ENCODE results near the gene NAA35.
"Not testable (repeated sequence)": the region's sequence is repeated elsewhere in the genome, so short reads cannot be mapped to it uniquely, and the experiment has no call there.

NAA35 gene

DNA sequence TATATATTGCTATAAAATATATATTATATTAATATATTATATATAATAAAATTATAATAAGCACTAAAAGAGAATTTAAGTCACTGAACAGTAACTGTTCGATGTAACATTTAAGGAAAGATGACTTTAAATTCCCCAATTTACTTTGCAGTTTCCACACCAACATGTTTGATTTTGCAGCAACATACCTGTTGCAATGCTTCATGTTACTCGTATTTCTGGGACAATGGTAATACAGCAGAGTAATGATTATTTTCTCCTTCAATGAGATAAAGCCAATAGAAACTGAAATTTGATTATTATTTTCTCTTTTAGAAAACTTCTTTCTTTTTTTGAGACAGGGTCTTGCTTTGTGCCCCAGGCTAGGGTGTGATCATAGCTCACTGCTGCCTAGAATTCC, 9.5 kb upstream of the NAA35 start:
- H3K27me3 ChIP-seq (ENCODE audit: low read depth), result 0 out of 2 replicates have a peak, but pooled peaks cover 2% of the 10 kb centered on the region
- H3K4me1 ChIP-seq, result no peaks in the 10 kb centered on the region
- no peak overlapping the region for H3K4me3 ChIP-seq
- H3K36me3 ChIP-seq (replicated peaks), result no peaks in the 10 kb centered on the region
- in situ Hi-C loops (cut with MboI; ENCODE audit: low sequenced_read_pairs), result no loop called here
- DNase-seq (ENCODE audit: low spot score in 2 of 2), result no peak
- no peaks in the 10 kb centered on the region for H3K9me3 ChIP-seq

GRCh38 chr9:85935950-85936349, 5.0 kb upstream of the NAA35 start:
- H3K9me3 ChIP-seq; H3K27me3 ChIP-seq (ENCODE audit: low read depth); in situ Hi-C loops (cut with MboI; ENCODE audit: low sequenced_read_pairs); DNase-seq (ENCODE audit: low spot score in 2 of 2); H3K36me3 ChIP-seq (replicated peaks); H3K4me1 ChIP-seq; H3K4me3 ChIP-seq: not testable (repeated sequence)

DNA sequence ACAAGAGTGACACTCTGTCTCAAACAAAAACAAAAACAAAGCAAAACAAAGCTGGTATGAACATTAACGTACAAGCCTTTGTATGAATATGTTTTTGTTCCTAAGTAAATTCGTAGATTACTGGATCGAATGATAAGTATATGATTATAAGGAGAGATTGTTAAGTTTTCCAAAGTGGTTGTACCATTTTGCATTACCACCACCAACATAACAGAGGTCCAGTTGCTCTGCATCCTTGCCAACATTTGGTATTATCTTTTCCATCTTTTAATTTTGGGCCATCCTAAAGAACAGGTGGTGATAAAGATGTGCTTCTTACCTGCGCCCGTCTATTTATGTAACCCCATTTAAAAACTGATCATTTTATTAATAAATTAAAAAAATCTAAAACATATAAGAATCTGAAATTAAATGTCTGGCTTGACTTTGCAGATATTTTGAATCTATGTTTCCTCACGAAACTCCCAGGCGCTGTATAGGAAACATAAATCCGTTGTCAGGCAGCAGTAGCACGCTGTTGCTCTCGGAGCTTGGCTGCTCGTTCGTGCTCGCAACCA, 593 bp upstream of the NAA35 start:
- H3K4me3 ChIP-seq, result peak overlapping the region; percentile 91
- DNase-seq (ENCODE audit: low spot score in 2 of 2), result no peak
- H3K9me3 ChIP-seq, result no peaks in the 10 kb centered on the region; the same call in 1 of the 2 replicates
- peaks cover 34% of the 10 kb centered on the region for H3K36me3 ChIP-seq (replicated peaks)
- H3K4me1 ChIP-seq, result peaks cover 14% of the 10 kb centered on the region
- in situ Hi-C loops (cut with MboI; ENCODE audit: low sequenced_read_pairs), result no loop called here
- H3K27me3 ChIP-seq (ENCODE audit: low read depth), result no peaks in the 10 kb centered on the region

GRCh38 chr9:85941622-85941940, 635 bp downstream of the NAA35 start:
- Histone ChIP-seq H3K9me3 (no peaks in the 10 kb centered on the region; the same call in 1 of the 2 replicates), H3K36me3 (replicated peaks) (peaks cover 39% of the 10 kb centered on the region), H3K4me3 (peak overlapping the region; percentile 91), H3K27me3 (ENCODE audit: low read depth) (no peaks in the 10 kb centered on the region), H3K4me1 (peaks cover 14% of the 10 kb centered on the region)
- in situ Hi-C loops (cut with MboI; ENCODE audit: low sequenced_read_pairs), result no loop called here
- no peak for DNase-seq (ENCODE audit: low spot score in 2 of 2)

DNA sequence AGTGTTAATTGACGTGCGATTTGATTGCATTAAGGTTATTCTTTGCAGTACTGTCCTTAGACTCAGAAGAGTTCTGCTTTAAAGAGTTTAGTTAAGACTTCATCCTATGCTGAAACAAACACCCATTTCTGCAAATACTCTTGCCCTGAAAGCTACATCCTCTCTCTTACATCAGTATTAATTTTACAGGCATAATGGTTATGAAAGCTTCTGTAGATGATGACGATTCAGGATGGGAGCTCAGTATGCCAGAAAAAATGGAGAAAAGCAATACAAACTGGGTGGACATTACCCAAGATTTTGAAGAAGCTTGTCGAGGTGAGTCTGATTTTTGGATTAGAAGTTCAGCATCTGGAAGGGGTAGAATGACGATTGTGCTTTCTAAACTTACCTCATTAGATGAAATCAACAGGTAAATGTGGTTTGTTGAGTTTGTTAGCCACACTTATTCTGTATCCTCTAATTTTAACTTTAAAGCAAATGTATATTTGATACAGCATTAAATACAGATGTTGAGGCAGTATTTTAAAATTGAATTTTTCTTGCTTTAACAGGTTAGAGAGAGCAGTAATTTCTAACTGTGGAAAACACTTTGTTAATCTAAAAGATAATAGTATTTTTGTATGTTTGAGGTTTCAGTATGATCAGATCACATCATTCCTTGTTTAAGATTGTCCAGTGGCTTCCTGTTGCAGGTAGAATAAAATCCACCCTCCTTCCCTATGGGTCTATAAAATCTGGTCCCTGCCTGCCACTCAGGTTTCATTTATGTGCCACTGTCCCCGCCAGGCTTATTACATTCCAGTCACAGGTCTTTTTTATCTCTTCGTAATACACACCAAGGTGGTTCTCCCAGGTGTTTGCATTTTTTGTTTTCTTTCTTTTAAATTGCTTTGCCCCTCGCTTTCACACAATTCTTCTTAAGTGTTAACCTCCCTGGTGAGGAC, 1.3 kb downstream of the NAA35 start:
- in situ Hi-C loops (cut with MboI; ENCODE audit: low sequenced_read_pairs), result no loop called here
- H3K36me3 ChIP-seq (replicated peaks), result peaks cover 45% of the 10 kb centered on the region
- H3K4me3 ChIP-seq, result peak overlapping the region; percentile 91

DNA sequence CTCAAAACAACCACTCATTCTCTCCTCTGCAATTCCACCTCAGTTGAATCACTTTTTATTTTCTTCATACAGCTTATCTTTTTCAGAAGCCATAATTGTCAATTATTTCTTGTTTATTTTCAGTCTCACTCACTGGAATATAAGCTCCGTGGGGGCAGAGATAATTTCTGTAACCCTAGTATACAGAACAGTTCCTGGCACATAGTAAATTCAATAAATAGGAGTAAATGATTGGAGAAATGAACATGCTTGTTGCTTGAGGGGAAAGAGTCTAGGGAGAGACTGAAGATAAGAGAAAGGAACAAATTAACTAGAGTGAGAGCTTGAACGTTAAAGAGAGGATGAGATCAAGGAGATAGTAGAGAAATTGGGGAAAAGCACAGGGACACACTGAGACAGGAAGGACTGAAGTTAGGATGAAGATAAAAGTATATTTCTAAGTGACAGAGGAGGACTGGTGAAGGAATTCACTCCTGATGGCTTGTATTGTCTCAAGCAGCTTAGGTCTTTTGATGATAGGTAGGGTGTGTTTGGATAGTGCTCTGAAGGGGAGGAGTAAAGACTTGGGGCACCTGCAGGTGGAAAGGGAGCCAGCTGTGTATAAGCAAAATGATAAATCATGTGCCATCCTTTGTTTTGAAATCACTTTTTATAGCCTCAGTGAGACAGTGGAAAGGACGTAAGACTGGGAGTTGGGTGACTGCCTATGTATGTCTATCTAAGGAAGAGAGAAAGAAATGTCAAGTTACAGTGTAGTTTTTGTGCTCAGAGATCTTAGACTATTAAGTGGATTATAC, 2.2 kb downstream of the NAA35 start:
- Histone ChIP-seq H3K36me3 (replicated peaks) (peaks cover 54% of the 10 kb centered on the region), H3K4me1 (peaks cover 14% of the 10 kb centered on the region), H3K27me3 (ENCODE audit: low read depth) (no peaks in the 10 kb centered on the region), H3K4me3 (peak overlapping the region; percentile 91; the same call in 1 of the 2 replicates), H3K9me3 (no peaks in the 10 kb centered on the region; the same call in 1 of the 2 replicates)
- DNase-seq (ENCODE audit: low spot score in 2 of 2), result no peak
- in situ Hi-C loops (cut with MboI; ENCODE audit: low sequenced_read_pairs), result no loop called here

More for the DNA sequence above, 1.3 kb downstream of the NAA35 start:
- H3K4me1 ChIP-seq, result peaks cover 14% of the 10 kb centered on the region
- H3K9me3 ChIP-seq, result no peaks in the 10 kb centered on the region; the same call in 1 of the 2 replicates
- H3K27me3 ChIP-seq (ENCODE audit: low read depth), result no peaks in the 10 kb centered on the region
- DNase-seq (ENCODE audit: low spot score in 2 of 2), result no peak

DNA sequence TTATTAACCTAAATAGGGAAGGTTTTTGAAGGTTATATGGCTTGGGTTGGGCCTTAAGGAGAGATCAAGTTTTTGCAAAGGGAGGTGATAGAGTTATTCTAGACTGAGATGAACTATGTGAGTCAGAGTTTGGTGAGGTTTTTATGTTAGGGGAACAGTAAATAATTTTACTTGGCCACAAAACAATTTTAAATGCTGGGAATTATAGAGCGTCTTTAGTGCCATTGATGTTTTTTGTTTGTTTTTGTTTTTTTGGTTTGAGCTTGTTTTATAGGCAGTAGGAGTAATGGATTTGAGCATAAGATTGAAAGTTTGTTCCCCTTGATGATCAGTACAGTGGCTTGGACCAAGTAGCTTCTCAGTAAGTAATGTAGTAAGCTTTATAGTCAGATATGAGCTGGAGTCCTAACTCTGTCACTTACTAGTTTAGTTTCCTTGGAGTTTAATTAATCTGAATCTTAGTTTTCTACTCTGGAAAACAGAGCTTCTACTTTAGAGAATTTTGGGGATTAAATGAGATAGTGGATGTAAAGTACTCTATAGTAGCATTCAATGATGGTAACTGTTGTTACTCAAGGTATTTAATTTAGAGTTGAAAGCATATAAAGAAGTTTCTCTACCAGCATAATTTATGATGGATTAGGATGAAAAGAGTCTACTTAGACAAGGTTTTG, 2.9 kb downstream of the NAA35 start:
- peaks cover 14% of the 10 kb centered on the region for H3K4me1 ChIP-seq
- H3K27me3 ChIP-seq (ENCODE audit: low read depth), result no peaks in the 10 kb centered on the region
- in situ Hi-C loops (cut with MboI; ENCODE audit: low sequenced_read_pairs), result no loop called here
- peaks cover 62% of the 10 kb centered on the region for H3K36me3 ChIP-seq (replicated peaks)
- no peak overlapping the region for H3K4me3 ChIP-seq
- DNase-seq (ENCODE audit: low spot score in 2 of 2), result no peak
- H3K9me3 ChIP-seq, result no peaks in the 10 kb centered on the region; the same call in 1 of the 2 replicates

DNA sequence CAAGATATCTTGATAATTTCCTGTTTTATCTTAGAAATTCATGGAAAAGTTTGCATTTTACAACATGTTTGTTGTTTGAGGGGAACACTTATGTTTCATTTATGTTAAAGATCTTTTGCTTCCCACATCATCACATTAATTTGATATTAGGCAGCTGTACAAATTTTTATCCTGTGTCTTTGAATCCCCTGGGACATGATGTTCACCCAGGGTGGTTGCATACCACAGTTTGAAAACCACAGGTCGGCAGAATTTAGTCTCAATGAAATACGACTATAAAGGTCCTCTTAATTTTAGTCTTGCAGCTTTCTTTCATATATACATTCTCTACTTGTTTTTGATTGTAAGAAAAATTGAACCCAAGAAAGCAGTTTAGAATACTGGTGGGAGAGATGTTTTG, 3.7 kb downstream of the NAA35 start:
- DNase-seq (ENCODE audit: low spot score in 2 of 2), result no peak
- peaks cover 68% of the 10 kb centered on the region for H3K36me3 ChIP-seq (replicated peaks)
- in situ Hi-C loops (cut with MboI; ENCODE audit: low sequenced_read_pairs), result no loop called here
- H3K9me3 ChIP-seq, result no peaks in the 10 kb centered on the region; the same call in 1 of the 2 replicates
- no peak overlapping the region for H3K4me3 ChIP-seq
- H3K27me3 ChIP-seq (ENCODE audit: low read depth), result no peaks in the 10 kb centered on the region
- peaks cover 14% of the 10 kb centered on the region for H3K4me1 ChIP-seq

DNA sequence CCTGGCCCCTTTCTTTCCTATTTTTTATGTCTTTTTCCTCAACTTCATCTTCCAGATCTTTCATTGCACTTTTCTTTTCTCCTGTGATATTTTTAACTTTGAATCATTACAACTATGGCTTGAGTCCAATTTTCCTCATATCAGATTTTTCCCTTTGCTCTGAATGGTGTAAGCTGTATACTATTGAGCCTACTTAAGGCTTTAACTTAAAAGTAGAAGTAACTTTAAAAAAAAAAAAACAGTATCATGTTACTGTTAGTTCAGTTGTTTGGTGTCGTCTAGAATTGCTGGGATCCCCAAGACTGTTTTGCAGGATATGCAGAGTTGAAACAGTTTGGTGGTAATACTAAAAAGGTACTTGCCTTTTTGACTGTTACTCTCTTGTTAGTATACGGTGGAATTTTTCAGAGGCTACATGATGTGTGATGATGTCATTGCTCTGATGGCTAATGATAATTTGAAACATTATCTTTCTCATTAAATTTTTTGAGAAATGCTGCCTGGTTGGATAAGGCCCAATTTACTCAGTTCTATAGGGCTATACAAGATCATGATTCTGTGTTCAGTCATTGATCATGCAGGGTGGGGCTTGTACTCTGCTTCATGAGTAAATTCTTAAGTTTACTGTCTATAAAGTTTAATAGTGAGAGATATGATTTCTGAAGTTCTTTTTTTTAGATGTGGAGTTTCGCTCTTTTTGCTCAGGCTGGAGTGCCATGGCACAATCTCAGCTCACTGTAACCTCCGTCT, 8.8 kb downstream of the NAA35 start:
- Histone ChIP-seq H3K27me3 (ENCODE audit: low read depth) (no peaks in the 10 kb centered on the region), H3K9me3 (no peaks in the 10 kb centered on the region), H3K36me3 (replicated peaks) (peaks cover 57% of the 10 kb centered on the region), H3K4me1 (no peaks in the 10 kb centered on the region; the same call in 1 of the 2 replicates), H3K4me3 (no peak overlapping the region)
- in situ Hi-C loops (cut with MboI; ENCODE audit: low sequenced_read_pairs), result no loop called here
- DNase-seq (ENCODE audit: low spot score in 2 of 2), result no peak

DNA sequence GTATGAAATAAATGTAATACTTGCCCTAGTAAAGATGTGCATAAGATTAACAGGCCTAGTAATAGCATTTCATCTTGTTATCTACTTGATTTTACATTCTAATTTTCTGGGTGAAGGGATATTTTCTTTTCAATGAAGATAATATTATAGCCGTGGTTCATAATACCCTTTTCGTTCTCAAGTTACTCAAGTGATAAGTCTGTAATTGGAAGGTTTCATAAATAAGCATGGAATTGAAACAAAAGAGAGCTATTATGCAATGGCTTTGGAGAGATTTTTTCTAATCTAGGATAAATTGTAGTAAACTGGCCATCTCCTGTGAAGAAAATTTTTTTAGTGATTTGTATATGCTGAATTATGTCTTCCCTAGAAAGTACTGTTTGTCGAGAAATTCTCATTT, 19.0 kb downstream of the NAA35 start:
- H3K4me1 ChIP-seq, result peaks cover 33% of the 10 kb centered on the region
- H3K4me3 ChIP-seq, result no peak overlapping the region
- no peaks in the 10 kb centered on the region for H3K27me3 ChIP-seq (ENCODE audit: low read depth)
- peaks cover 31% of the 10 kb centered on the region for H3K36me3 ChIP-seq (replicated peaks)
- no peaks in the 10 kb centered on the region for H3K9me3 ChIP-seq
- in situ Hi-C loops (cut with MboI; ENCODE audit: low sequenced_read_pairs), result no loop called here
- DNase-seq (ENCODE audit: low spot score in 2 of 2), result no peak

GRCh38 chr9:85960688-85961093, 19.7 kb downstream of the NAA35 start:
- H3K9me3 ChIP-seq, result no peaks in the 10 kb centered on the region
- in situ Hi-C loops (cut with MboI; ENCODE audit: low sequenced_read_pairs), result no loop called here
- peak; percentile 73 to 92 for DNase-seq (ENCODE audit: low spot score in 2 of 2)
- H3K36me3 ChIP-seq (replicated peaks), result peaks cover 39% of the 10 kb centered on the region
- no peak overlapping the region for H3K4me3 ChIP-seq
- H3K4me1 ChIP-seq, result peaks cover 33% of the 10 kb centered on the region
- H3K27me3 ChIP-seq (ENCODE audit: low read depth), result no peaks in the 10 kb centered on the region

- peaks cover 38% of the 10 kb centered on the region for H3K4me1 ChIP-seq
- DNase-seq (ENCODE audit: low spot score in 2 of 2), result no peak
- H3K4me3 ChIP-seq, result no peak overlapping the region; the same call in 1 of the 2 replicates
- no peaks in the 10 kb centered on the region for H3K9me3 ChIP-seq
- no peaks in the 10 kb centered on the region for H3K27me3 ChIP-seq (ENCODE audit: low read depth)
- in situ Hi-C loops (cut with MboI; ENCODE audit: low sequenced_read_pairs), result no loop called here
- H3K36me3 ChIP-seq (replicated peaks), result peaks cover 44% of the 10 kb centered on the region
These were observed 23.6 kb downstream of the NAA35 start for GRCh38 chr9:85964526-85964925.

- Histone ChIP-seq H3K4me1 (peaks cover 33% of the 10 kb centered on the region), H3K9me3 (no peaks in the 10 kb centered on the region), H3K4me3 (no peak overlapping the region), H3K36me3 (replicated peaks) (peaks cover 48% of the 10 kb centered on the region), H3K27me3 (ENCODE audit: low read depth) (no peaks in the 10 kb centered on the region)
- in situ Hi-C loops (cut with MboI; ENCODE audit: low sequenced_read_pairs), result no loop called here
- no peak for DNase-seq (ENCODE audit: low spot score in 2 of 2)
These were observed 24.0 kb downstream of the NAA35 start for GRCh38 chr9:85964949-85965348.

Measured in HAP-1 (cell line).